NCI-H2196 treated with DMSO at 0.1 percent for 48 hours (cell line): ENCODE results near the gene OXCT1.
A peak's percentile ranks its signal among the peaks of the same experiment; 100 is the strongest.
"Not testable (repeated sequence)": the region's sequence is repeated elsewhere in the genome, so short reads cannot be mapped to it uniquely, and the experiment has no call there.

Experiments
- DNase-seq: peaks from one replicate; lab custom pipeline; 2025; ENCODE audit not compliant: unreplicated experiment; lab: John Stamatoyannopoulos, UW

OXCT1 gene

DNA sequence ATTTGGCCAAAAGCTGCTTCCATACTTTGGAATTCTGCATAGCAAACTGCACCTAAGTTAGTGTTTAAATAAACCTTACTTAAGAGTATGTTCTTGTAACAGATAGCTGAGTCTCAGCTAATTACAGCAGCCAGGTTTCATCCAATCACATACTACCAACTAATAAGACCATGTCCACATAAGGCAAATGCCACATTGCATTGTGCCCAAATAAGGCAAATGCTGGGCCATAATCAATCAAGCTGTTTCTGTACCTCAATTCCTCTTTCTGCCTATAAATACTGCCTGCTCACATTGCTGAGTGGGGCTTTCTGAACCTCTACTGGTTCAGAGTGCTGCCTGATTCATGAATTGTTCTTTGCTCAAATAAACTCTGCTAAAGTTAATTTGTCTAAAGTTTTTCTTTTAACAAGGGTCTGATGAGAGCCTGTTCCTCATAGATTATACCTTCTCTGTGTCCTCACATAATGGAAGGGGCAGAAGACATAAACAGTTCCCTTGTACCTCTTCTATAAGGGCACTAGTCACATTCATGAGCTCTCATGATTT, 4.4 kb upstream of the OXCT1 start:
- no peak for DNase-seq

DNA sequence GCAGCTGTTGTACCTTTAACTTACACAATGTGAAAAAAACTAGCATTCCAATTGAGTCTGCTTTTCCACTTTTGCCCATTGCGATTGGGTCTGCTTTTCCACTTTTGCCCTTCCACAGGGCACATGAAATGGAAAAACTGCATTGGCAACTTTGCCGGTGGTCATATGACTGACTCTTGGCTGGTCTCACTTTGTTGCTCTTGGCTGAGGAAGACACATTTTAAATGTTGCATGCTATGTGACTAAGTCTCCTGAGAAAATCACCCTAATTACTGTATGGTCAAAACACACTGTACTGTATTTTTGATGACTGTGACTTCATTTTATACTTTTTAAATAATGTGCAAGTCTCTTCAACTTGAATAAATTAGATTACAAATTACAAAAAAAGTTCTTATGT, 1.6 kb upstream of the OXCT1 start:
- no peak for DNase-seq

- no peak for DNase-seq
Observed at GRCh38 chr5:41870627-41871048, 413 bp upstream of the OXCT1 start.

DNA sequence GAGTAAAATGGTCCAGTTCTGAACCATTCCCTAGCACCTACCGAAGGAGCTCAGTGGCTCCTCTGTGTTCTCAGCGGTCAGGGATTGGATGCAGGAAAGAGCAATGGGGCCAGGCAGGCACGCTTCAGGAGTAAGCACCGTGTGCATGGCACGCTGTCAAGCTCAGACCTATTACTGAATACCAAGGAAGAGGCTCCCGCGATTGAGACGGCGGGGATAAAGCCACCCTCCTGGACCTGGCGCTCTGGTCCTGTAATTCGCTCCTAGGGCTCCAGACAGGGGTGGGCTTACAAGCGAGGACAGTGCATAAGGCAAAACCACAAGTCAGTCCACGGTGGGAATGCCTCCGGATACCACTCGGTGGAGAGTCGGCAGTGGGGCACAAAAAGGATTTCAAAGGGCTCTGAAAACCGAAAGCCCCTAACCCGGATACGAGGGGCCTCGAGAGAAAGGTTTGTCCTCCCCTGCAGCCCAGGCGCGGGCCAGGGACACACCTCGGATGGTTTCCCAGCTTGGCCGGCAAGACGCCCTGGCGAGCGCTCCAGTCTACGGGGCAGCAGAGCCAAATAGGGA, 988 bp downstream of the OXCT1 start:
- no peak for DNase-seq

GRCh38 chr5:41863871-41864486, 6.2 kb downstream of the OXCT1 start:
- no peak for DNase-seq

DNA sequence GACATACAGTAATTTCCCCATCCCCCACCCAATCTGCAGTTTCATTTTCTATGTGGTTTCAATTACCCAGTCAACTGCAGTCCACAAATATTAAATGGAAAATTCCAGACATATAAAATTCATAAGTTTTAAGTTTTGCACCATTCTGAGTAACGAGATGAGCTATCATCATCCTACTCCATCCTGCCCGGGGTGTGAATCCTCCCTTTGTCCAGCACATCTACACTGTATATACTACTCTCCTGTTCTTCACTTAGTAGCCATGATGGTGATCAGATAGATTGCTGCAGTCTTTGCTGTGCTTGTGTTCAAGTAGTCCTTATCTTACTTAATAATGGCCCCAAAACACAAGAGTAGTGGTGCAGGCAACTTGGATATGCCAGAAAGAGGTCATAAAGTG, 11.3 kb downstream of the OXCT1 start:
- no peak for DNase-seq

GRCh38 chr5:41857989-41858388, 12.2 kb downstream of the OXCT1 start:
- DNase-seq, result no peak

DNA sequence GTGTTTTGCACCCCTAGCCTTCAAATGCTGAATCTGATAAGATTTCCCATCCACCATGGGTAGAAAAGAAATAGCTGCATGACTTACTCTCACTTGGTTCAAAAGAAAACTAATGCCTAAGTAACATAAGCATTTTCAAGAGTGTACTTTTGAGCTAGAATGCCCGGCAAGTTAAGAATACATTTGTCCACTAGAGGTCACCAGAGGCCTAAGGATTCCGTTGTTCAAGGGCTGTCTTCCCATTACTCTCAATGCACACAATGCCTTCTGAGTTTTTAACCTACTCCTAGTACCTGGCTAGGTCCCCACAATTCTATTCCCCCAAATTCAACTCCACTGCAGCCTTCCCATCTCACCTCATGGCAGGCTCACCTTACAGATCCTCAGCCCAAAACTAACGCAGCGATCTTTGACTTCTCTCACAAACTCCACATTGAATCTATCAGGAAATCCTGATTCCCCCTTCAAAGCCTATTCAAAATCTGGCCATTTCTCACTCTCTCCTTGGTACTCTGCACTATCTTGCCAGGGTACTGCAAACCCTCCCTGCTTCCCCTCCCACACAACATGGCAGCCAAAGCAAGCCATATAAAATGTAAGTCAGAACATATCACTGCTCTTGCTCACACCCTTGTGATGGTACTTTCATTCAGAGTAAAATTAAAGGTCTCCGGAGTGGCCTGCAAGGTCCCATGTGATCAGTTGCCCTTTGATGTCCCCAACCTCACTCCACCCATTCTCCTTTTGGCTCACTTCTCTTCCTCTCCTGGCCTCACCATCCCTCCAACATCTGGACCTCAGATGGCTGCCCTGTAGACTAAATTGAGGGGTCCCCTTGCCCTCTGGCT, 13.4 kb downstream of the OXCT1 start:
- DNase-seq, result peak; percentile 63

DNA sequence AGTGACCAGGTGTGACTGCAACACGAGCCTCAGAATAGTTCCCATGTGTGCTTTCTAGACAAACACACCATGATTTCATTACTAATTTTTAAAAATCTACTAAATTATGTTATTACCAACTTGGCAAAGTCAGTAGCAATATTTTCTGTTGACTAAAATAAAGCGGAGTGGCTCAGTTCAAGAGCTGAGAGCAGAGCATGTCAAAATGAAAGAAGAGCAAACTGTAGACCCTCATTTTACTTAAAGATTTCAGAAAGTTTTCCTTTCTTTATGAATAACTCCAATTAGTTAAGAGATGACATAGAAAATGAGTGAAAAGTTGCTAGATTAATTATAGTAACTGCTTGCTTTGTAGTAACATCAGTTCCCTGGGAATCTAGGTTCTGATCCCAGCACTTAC, 17.9 kb downstream of the OXCT1 start:
- DNase-seq, result no peak

GRCh38 chr5:41851116-41851515, 19.1 kb downstream of the OXCT1 start:
- no peak for DNase-seq

DNA sequence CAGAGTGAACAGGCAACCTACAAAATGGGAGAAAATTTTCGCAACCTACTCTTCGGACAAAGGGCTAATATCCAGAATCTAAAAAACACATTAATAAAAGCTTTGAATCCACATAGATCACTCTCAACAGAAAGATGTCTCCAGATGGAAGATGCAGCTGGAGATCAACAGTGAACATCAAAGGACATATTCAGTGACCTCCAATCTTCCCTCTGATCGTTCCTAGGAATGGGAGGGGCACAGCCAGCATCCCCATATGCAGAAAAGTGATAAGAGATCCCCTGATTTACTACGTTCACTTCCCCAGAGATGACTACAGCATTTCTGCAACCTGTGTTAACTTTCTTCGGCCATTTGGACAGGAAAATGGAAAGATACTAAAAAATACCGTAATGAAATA, 21.2 kb downstream of the OXCT1 start:
- no peak for DNase-seq

- not testable (repeated sequence) for DNase-seq
Observed at GRCh38 chr5:41845751-41846150, 24.5 kb downstream of the OXCT1 start.

- DNase-seq, result no peak
Observed at GRCh38 chr5:41844502-41844901, 25.7 kb downstream of the OXCT1 start.

DNA sequence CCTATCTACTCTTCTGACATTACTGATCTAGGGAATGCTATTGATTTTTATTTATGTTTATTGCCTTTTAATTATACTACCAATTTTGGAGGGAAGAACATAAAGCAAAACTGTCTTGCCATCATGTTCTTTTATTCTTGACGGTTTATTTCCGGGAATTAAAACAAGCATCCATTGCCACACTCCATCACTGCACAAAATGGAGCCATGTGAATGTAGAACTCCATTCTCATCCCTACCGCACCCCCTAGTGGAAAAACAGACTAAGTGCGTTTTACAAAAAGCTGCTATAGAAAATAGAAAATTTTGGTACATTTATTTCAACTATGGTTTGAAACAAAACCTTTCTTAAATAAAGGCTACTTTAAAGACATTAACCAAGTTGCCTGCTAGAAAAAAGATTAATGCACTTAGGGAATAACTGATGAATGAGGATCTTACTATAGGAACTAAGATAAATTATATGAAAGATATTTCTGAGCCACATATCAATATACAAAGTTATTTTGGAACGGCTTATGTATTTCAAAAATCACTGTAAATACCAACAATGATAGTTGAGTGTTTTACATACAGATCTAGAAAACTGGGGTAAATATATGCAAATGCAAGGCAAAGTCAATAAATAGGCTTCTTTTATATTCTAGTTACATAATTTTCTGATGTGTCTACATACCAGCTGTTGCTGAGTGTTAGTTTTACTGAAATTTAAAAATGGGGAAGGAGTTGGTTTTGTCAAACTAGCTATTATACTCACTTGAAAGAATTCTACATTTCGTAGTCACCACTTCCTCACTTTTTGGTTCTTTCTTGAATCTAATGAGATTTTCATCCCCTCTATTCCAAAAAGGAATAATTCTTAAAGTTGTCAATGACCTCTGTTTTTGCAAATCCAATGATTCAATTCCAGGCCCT, 26.5 kb downstream of the OXCT1 start:
- DNase-seq, result peak; percentile 20

- DNase-seq, result no peak
Observed at GRCh38 chr5:41842777-41843176, 27.4 kb downstream of the OXCT1 start.

GRCh38 chr5:41841325-41841724, 28.9 kb downstream of the OXCT1 start:
- no peak for DNase-seq

DNA sequence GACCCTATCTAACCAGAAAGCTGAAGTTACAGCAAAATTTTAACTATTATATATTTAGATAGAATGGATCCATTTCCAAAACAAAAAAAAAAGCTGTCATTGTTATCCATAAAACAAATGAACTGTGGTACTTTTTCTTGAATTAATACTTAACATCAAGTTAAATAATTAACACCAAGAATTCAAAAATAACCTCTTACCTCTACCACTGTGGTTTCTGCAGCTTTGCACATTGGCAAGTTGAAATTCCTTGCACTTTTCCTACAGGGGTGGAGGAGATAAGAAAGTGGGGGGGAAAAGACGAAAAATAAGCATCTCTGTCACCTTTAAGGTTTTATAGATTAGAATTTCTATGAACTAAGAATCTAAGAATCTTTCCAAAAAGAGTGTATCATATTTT, 30.0 kb downstream of the OXCT1 start:
- DNase-seq, result no peak

DNA sequence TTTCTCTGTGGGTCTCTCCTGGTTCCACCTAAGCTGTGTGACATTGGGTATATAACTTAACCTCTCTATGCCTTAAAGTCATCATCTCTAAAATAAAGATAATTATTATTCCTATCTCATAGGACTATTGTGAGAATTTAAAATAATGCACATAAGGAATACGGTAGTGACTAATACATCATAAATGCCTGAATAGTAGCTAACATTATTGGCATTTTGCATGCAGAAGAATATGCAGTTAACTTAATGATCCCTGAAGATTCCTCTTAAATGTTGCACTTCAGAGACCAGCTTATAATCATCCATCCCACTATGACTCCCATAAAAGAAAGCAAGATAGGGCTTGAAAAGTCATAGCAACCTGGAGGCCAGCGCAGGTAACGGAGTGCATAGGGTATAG, 32.4 kb downstream of the OXCT1 start:
- DNase-seq, result no peak

GRCh38 chr5:41835645-41836044, 34.6 kb downstream of the OXCT1 start:
- no peak for DNase-seq

- DNase-seq, result no peak
Observed at GRCh38 chr5:41834506-41834905, 35.7 kb downstream of the OXCT1 start.

- DNase-seq, result no peak
Observed at GRCh38 chr5:41832430-41832829, 37.8 kb downstream of the OXCT1 start.
